AG09319 (cell line): ENCODE results near the gene PRR13.

Experiments used
- DNase-seq: peaks from one replicate; pipeline ENCODE4 v3.0.0-alpha.2; 2010; ENCODE audit warnings: low read depth; ENCODE audit errors: extremely low read depth
- TF ChIP-seq, protein P1 (sequence below): IDR thresholded peaks from 2 replicates; pipeline ENCODE4 v1.5.1; 2011; ENCODE audit warnings: low read depth, mild to moderate bottlenecking, inconsistent platforms, low read length, moderate library complexity

Gene PRR13

DNA sequence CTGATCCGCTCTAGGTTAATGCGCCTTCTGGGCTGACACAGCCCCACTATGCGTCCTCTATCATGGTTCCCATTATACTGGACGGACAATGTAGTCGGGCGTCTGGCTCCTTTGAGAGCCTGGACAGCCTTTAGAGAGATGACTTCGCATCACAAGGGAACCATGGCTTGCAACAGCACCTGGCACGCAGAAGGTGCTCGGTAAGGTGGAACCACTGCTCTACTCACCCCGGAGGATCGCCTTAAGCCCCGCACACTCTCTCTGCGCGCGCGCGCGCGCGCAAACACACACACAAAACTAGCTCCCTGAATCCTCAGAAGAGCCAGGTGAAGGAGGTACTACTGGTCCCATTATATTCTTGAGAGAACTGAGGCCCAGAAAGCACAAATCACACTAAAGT lies 50.7 kb downstream of the PRR13 start:
- DNase-seq: no peak
- TF ChIP-seq, protein P1, sequence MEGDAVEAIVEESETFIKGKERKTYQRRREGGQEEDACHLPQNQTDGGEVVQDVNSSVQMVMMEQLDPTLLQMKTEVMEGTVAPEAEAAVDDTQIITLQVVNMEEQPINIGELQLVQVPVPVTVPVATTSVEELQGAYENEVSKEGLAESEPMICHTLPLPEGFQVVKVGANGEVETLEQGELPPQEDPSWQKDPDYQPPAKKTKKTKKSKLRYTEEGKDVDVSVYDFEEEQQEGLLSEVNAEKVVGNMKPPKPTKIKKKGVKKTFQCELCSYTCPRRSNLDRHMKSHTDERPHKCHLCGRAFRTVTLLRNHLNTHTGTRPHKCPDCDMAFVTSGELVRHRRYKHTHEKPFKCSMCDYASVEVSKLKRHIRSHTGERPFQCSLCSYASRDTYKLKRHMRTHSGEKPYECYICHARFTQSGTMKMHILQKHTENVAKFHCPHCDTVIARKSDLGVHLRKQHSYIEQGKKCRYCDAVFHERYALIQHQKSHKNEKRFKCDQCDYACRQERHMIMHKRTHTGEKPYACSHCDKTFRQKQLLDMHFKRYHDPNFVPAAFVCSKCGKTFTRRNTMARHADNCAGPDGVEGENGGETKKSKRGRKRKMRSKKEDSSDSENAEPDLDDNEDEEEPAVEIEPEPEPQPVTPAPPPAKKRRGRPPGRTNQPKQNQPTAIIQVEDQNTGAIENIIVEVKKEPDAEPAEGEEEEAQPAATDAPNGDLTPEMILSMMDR: no peak

DNA sequence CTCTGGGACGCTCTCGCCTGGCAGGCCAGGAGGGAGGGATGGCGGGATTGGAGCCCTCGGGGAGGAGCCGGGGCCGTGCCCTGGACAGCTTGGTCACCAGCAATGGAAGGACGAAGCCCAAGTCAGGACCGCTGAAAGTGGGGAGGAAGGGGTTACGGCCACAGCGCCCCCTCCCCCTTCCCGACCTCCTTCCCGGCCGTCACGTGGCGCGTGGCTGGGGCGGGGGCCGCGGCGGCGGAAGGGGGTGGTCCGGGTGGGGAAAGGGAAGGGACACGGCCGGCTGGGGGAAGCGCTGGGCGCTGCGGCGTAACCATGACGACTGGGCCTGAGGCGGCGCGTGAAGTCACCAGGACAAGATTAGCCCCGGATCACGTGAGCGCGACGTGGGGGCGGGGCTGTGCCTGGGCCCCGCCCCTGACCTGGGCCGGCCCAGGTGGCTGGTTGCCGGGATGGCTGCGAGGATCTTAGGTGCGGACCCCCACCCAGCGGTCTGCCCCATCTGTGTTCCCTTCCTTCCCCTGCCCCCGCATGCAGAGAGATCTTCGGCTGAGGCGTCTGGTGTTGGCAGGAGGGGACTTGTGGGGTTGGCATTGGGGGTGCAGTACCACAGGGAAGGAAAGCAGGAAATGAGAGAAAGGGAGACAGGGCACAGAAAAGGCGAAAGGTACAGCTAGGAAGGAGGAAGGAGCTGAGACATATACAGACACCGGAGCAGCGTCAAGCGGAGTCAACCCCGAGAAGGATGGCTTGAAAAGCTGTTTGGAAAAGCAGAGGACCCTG lies 51.5 kb downstream of the PRR13 start:
- peak; percentile 74 for DNase-seq
- TF ChIP-seq, protein P1: no peak

DNA sequence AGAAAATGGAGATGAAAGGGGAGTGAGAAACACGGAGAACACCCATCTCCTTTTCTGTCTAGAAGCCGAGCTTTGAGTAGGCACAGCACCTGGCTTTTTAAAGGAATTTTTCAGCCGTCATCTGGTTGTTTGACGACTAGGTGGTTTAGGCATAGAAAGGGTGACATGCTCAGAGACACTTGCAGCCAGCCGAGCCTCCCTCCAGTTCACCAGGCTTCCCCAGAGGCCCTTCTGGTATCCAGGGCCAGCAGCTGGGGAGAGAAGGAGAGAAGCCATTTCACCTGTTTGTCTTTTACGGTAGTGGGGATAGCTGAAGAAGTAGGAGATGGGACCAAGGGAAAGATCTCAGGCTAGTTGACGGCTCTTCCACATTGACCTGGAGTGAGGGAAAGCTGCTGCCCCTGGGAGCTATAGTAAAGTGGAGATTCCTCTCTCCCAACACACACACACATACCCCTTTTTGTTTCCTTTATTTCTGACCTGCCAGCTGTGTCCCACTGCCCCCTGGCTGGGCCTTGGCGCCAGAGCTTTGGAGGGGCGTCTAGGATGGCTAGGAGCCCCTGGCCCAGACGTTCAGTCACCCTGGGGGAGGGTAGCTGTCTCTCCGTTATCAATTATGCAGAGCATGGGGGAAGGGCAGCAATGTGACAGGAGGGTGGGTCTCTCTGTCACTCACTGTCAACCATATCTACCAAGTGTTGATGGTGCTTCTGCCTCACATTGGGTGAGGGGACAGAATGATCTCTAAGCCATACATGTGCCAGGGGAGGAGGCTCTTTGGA lies 52.3 kb downstream of the PRR13 start:
- DNase-seq: no peak

More for the DNA sequence above, 52.3 kb downstream of the PRR13 start:
- TF ChIP-seq, protein P1: no peak
